GM12872 (cell line): ENCODE results near the gene PTPRM.

Source experiments
- CTCF ChIP-seq: IDR thresholded peaks from 3 replicates; pipeline ENCODE4 v1.5.1; 2011; ENCODE audit warnings: low read depth, mild to moderate bottlenecking, low read length, moderate library complexity; ENCODE audit not compliant: insufficient read depth

The PTPRM gene

DNA sequence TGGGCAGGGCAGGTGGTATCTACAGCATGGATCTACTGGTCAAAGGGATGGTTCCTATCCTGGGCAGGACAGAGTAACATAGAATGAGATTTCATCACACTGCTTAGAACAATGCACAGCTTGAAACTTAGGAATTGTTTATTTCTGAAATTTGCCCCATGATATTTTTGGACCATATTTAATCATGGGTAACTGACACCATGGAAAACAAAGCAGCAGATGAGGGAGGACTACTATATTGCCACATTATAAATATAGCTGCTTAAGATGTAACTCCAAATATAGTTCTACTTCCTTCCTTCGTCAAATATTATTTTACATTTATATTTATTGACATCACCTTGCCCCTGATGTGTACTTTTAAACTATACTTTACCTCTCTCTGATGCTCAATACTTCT is 254.7 kb downstream of the PTPRM start:
- no peak for TF ChIP-seq CTCF

GRCh38 chr18:7822435-7823331 is 255.6 kb downstream of the PTPRM start:
- no peak for TF ChIP-seq CTCF

GRCh38 chr18:7824970-7825369 is 257.9 kb downstream of the PTPRM start:
- no peak for TF ChIP-seq CTCF

- no peak for TF ChIP-seq CTCF
Measured at GRCh38 chr18:7830468-7830867, 263.4 kb downstream of the PTPRM start.

DNA sequence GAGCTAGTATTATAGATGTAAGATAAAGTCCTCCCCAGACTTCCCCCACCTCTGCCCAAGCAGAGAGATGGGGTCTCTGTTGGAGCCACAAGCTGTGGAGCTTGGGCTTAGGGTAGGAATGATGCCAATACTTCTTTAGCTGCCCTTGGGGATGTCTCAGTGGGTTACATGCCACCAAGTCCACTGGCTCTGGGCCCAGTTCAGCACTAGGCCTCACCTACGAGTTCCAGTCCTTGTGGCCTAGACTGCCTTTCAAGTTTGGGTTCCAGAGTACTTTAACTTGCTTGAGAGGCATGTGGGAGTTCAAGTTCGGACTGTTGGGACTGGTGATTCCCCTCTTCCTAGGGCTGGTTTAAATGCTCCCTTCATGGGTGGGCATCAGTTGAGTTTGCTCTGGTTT is 272.4 kb downstream of the PTPRM start:
- TF ChIP-seq CTCF, result no peak

GRCh38 chr18:7840411-7840810 is 273.3 kb downstream of the PTPRM start:
- TF ChIP-seq CTCF, result no peak

DNA sequence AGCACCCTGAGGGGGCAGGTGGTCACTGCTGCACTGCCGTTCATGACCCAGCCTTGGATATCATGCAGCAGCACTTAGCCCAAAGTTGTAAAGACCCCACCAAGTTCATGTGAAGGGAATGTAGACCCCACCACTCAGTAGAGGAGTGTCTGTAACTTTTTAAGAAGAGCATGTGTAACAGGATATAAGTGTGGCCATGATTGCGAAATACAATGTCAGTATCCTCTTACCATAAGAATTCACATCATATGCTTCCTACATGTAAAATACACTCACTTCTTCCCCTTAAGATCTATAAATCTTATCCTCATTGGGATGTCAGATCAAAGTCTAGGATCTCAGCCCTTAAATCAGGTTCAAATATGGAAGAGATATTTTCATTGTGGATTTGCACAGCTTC is 276.9 kb downstream of the PTPRM start:
- TF ChIP-seq CTCF, result no peak
